GM23338 (cell line): ENCODE results near the gene DNAJC10. TPM values are rescaled to one million over a fixed set of nuclear protein-coding genes. Genes with fewer than 3 reads are reported as not detected.

Experiments used
- ATAC-seq: fragments of 200-7000 bp; cut with Tn5 transposase; 3 replicates; pipeline ENCODE4 v1.9.1; 2020
- DNase-seq: peaks from one replicate; pipeline ENCODE4 v3.0.0-alpha.2; 2015; ENCODE audit warnings: low spot score
- H2AFZ ChIP-seq: fragments of 200-600 bp; sonication (generic); 2 replicates; pipeline ENCODE4 v1.8.0; 2016; ENCODE audit warnings: antibody characterized with exemption, mild to moderate bottlenecking, moderate library complexity
- H3F3A ChIP-seq: fragments of 200-600 bp; sonication (generic); replicated peaks from 2 replicates; pipeline ENCODE4 v1.8.0; 2017; ENCODE audit warnings: antibody characterized with exemption, mixed run types, low read depth
- H3K27ac ChIP-seq: fragments of 200-600 bp; sonication (generic); 2 replicates; pipeline ENCODE4 v1.6.1; 2016; ENCODE audit warnings: low read depth
- H3K27me3 ChIP-seq: fragments of 200-600 bp; sonication (generic); 2 replicates; pipeline ENCODE4 v1.8.0; 2016; ENCODE audit warnings: mild to moderate bottlenecking, mixed run types, moderate library complexity; ENCODE audit not compliant: insufficient read depth
- H3K36me3 ChIP-seq: fragments of 200-600 bp; sonication (generic); 2 replicates; pipeline ENCODE4 v1.8.0; 2016; ENCODE audit warnings: mild to moderate bottlenecking; ENCODE audit not compliant: insufficient read depth
- H3K4me1 ChIP-seq: fragments of 200-600 bp; sonication (generic); 2 replicates; pipeline ENCODE4 v1.8.0; 2016; ENCODE audit warnings: mild to moderate bottlenecking, moderate library complexity; ENCODE audit not compliant: insufficient read depth
- H3K4me2 ChIP-seq: fragments of 200-600 bp; sonication (generic); 2 replicates; pipeline ENCODE4 v1.7.1; 2017; ENCODE audit warnings: mixed run types
- H3K4me3 ChIP-seq: fragments of 200-600 bp; sonication (generic); 2 replicates; pipeline ENCODE4 v1.6.1; 2016; ENCODE audit warnings: mixed run types
- H3K79me2 ChIP-seq: fragments of 200-600 bp; sonication (generic); replicated peaks from 2 replicates; pipeline ENCODE4 v1.8.0; 2017; ENCODE audit warnings: mild to moderate bottlenecking; ENCODE audit not compliant: insufficient read depth
- H3K9me2 ChIP-seq: fragments of 200-600 bp; sonication (generic); 2 replicates; pipeline ENCODE4 v1.8.0; 2017; ENCODE audit not compliant: insufficient read depth
- H4K20me1 ChIP-seq: fragments of 200-600 bp; sonication (generic); replicated peaks from 2 replicates; pipeline ENCODE4 v1.8.0; 2017; ENCODE audit warnings: mild to moderate bottlenecking; ENCODE audit not compliant: insufficient read depth
- H3K27ac Mint-ChIP-seq: 2 replicates; pipeline ENCODE4 v1.8.0; 2020; ENCODE audit warnings: inconsistent platforms, mild to moderate bottlenecking, moderate library complexity, mixed read lengths
- H3K27me3 Mint-ChIP-seq: 3 replicates; pipeline ENCODE4 v1.8.0; 2022; ENCODE audit warnings: low read depth, mild to moderate bottlenecking, moderate library complexity, mixed read lengths, inconsistent platforms; ENCODE audit not compliant: insufficient read depth, poor library complexity
- H3K36me3 Mint-ChIP-seq: 3 replicates; pipeline ENCODE4 v1.8.0; 2021; ENCODE audit warnings: low read depth, mild to moderate bottlenecking, inconsistent platforms, moderate library complexity, mixed read lengths
- H3K4me1 Mint-ChIP-seq: 3 replicates; pipeline ENCODE4 v1.8.0; 2020; ENCODE audit warnings: mild to moderate bottlenecking, inconsistent platforms, mixed read lengths
- H3K4me3 Mint-ChIP-seq: 3 replicates; pipeline ENCODE4 v1.8.0; 2021; ENCODE audit warnings: moderate library complexity, mild to moderate bottlenecking, inconsistent platforms, mixed read lengths
- H3K9me3 Mint-ChIP-seq: 3 replicates; pipeline ENCODE4 v1.8.0; 2020; ENCODE audit warnings: moderate library complexity, mild to moderate bottlenecking, inconsistent platforms, mixed read lengths
- CREB1 ChIP-seq: fragments of 250-450 bp; sonication (Bioruptor Pico); IDR thresholded peaks from 2 replicates; pipeline ENCODE4 v1.5.0; 2020; ENCODE audit warnings: low read depth, mild to moderate bottlenecking, moderate library complexity
- EZH2 ChIP-seq: fragments of 200-600 bp; sonication (generic); IDR thresholded peaks from one replicate; pipeline ENCODE4 v1.8.0; 2017; ENCODE audit warnings: antibody characterized with exemption, mild to moderate bottlenecking, low read depth; ENCODE audit not compliant: unreplicated experiment
- EZH2phosphoT487 ChIP-seq: fragments of 200-600 bp; sonication (generic); IDR thresholded peaks from one replicate; pipeline ENCODE4 v1.8.1; 2018; ENCODE audit warnings: antibody characterized with exemption; ENCODE audit not compliant: unreplicated experiment
- JUNB ChIP-seq: IDR thresholded peaks from one replicate; pipeline ENCODE4 v1.6.1; 2016; ENCODE audit warnings: antibody characterized with exemption; ENCODE audit not compliant: unreplicated experiment
- NANOG ChIP-seq: IDR thresholded peaks from 2 replicates; pipeline ENCODE4 v1.6.1; 2016; ENCODE audit warnings: antibody characterized with exemption, borderline replicate concordance
- POLR2AphosphoS5 ChIP-seq: IDR thresholded peaks from 2 replicates; pipeline ENCODE4 v1.6.1; 2016; ENCODE audit warnings: antibody characterized with exemption, low read depth
- STAT1 ChIP-seq: IDR thresholded peaks from one replicate; pipeline ENCODE4 v1.6.1; 2016; ENCODE audit warnings: antibody characterized with exemption; ENCODE audit not compliant: unreplicated experiment
- ZNF114 ChIP-seq: fragments of 250-450 bp; sonication (Bioruptor Pico); IDR thresholded peaks from 2 replicates; pipeline ENCODE4 v1.5.0; 2020; ENCODE audit warnings: mild to moderate bottlenecking, moderate library complexity
- ZNF331 ChIP-seq: fragments of 250-450 bp; sonication (Bioruptor Pico); IDR thresholded peaks from 2 replicates; pipeline ENCODE4 v1.5.0; 2020; ENCODE audit warnings: low read depth, mild to moderate bottlenecking, moderate library complexity
- polyA plus RNA-seq: library from polyadenylated mRNA; unstranded; fragments of >200 nt; fragmentation: Nextera tagmentation; extraction: Ambion mirVana; gene quantifications from 2 replicates; pipeline ENCODE4 v1.2.1, GENCODE V29; 2016
- total RNA-seq: library from RNA; depleted of rRNA; stranded (reverse); fragments of >200 nt; shearing (Covaris generic); gene quantifications from 2 replicates; pipeline ENCODE4 v1.2.3, GENCODE V29; 2014
- TF ChIP-seq, protein P1 (sequence below): IDR thresholded peaks from one replicate; pipeline ENCODE4 v1.6.1; 2018; ENCODE audit warnings: antibody characterized with exemption; ENCODE audit not compliant: unreplicated experiment
- TF ChIP-seq, protein P2 (sequence below): fragments of 250-450 bp; sonication (Bioruptor Pico); IDR thresholded peaks from 2 replicates; pipeline ENCODE4 v1.5.0; 2020; ENCODE audit warnings: mild to moderate bottlenecking, moderate library complexity
- TF ChIP-seq, protein P3 (sequence below): IDR thresholded peaks from 2 replicates; pipeline ENCODE4 v1.6.1; 2016; ENCODE audit warnings: antibody characterized with exemption
- TF ChIP-seq, protein P4 (sequence below), 2 experiments: fragments of 200-600 bp in 1 of 2; sonication (generic) in 1 of 2; conservative IDR thresholded peaks; 2 replicates each; pipeline versions ENCODE4 v1.5.1 to v1.6.1; 2016 to 2017; ENCODE audit warnings: antibody characterized with exemption in 2 of 2, low read depth in 2 of 2, mild to moderate bottlenecking in 2 of 2, moderate library complexity in 1 of 2

DNAJC10 gene
- total and polyA plus RNA-seq, 2 experiments from 2014 or later: 41.9 to 83.1 TPM

DNA sequence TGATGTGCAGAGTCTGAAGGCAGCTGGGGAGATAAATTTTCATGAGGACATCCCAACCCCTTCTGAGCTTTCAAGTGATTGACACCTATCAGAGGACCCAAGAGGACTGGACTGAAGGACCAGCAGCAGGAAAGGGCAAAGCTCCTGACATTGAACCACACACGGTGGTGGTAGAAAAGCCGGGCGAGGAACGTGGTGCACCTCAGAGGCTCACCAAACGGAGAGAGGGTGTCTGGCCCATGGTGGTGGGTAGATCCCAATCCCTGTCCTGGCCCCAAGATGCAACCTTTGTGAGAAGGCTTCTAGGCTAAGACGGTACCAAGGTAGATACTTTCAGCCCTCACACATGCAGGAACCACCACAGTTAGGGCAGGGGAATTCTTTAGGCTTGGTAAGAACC, 98.3 kb downstream of the DNAJC10 start:
- H3K4me1 ChIP-seq: peaks cover 33% of the 10 kb centered on the region
- no peaks in the 10 kb centered on the region for H3K36me3 ChIP-seq
- no peaks in the 10 kb centered on the region for H3K36me3 Mint-ChIP-seq
- no peak for ATAC-seq
- no peak overlapping the region for H2AFZ ChIP-seq
- H3K4me3 Mint-ChIP-seq: no peak overlapping the region
- H3K27me3 ChIP-seq: no peaks in the 10 kb centered on the region
- no peak overlapping the region for H3K4me2 ChIP-seq
- H3K79me2 ChIP-seq: no peaks in the 10 kb centered on the region
- no peak for DNase-seq
- no peaks in the 10 kb centered on the region for H3K27me3 Mint-ChIP-seq
- H3F3A ChIP-seq: no peaks in the 10 kb centered on the region
- peaks cover 27% of the 10 kb centered on the region for H3K4me1 Mint-ChIP-seq
- H3K4me3 ChIP-seq: no peak overlapping the region
- H3K27ac Mint-ChIP-seq: no peak overlapping the region
- H3K27ac ChIP-seq: no peak overlapping the region
- no peaks in the 10 kb centered on the region for H3K9me3 Mint-ChIP-seq
- TF ChIP-seq STAT1: no peak
- TF ChIP-seq ZNF331: no peak
- no peak for TF ChIP-seq POLR2AphosphoS5
- TF ChIP-seq, protein P1, sequence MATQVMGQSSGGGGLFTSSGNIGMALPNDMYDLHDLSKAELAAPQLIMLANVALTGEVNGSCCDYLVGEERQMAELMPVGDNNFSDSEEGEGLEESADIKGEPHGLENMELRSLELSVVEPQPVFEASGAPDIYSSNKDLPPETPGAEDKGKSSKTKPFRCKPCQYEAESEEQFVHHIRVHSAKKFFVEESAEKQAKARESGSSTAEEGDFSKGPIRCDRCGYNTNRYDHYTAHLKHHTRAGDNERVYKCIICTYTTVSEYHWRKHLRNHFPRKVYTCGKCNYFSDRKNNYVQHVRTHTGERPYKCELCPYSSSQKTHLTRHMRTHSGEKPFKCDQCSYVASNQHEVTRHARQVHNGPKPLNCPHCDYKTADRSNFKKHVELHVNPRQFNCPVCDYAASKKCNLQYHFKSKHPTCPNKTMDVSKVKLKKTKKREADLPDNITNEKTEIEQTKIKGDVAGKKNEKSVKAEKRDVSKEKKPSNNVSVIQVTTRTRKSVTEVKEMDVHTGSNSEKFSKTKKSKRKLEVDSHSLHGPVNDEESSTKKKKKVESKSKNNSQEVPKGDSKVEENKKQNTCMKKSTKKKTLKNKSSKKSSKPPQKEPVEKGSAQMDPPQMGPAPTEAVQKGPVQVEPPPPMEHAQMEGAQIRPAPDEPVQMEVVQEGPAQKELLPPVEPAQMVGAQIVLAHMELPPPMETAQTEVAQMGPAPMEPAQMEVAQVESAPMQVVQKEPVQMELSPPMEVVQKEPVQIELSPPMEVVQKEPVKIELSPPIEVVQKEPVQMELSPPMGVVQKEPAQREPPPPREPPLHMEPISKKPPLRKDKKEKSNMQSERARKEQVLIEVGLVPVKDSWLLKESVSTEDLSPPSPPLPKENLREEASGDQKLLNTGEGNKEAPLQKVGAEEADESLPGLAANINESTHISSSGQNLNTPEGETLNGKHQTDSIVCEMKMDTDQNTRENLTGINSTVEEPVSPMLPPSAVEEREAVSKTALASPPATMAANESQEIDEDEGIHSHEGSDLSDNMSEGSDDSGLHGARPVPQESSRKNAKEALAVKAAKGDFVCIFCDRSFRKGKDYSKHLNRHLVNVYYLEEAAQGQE: no peak
- TF ChIP-seq NANOG: no peak
- no peak for TF ChIP-seq EZH2phosphoT487
- TF ChIP-seq CREB1 (CRISPR knock-in tag): no peak
- TF ChIP-seq, protein P2, sequence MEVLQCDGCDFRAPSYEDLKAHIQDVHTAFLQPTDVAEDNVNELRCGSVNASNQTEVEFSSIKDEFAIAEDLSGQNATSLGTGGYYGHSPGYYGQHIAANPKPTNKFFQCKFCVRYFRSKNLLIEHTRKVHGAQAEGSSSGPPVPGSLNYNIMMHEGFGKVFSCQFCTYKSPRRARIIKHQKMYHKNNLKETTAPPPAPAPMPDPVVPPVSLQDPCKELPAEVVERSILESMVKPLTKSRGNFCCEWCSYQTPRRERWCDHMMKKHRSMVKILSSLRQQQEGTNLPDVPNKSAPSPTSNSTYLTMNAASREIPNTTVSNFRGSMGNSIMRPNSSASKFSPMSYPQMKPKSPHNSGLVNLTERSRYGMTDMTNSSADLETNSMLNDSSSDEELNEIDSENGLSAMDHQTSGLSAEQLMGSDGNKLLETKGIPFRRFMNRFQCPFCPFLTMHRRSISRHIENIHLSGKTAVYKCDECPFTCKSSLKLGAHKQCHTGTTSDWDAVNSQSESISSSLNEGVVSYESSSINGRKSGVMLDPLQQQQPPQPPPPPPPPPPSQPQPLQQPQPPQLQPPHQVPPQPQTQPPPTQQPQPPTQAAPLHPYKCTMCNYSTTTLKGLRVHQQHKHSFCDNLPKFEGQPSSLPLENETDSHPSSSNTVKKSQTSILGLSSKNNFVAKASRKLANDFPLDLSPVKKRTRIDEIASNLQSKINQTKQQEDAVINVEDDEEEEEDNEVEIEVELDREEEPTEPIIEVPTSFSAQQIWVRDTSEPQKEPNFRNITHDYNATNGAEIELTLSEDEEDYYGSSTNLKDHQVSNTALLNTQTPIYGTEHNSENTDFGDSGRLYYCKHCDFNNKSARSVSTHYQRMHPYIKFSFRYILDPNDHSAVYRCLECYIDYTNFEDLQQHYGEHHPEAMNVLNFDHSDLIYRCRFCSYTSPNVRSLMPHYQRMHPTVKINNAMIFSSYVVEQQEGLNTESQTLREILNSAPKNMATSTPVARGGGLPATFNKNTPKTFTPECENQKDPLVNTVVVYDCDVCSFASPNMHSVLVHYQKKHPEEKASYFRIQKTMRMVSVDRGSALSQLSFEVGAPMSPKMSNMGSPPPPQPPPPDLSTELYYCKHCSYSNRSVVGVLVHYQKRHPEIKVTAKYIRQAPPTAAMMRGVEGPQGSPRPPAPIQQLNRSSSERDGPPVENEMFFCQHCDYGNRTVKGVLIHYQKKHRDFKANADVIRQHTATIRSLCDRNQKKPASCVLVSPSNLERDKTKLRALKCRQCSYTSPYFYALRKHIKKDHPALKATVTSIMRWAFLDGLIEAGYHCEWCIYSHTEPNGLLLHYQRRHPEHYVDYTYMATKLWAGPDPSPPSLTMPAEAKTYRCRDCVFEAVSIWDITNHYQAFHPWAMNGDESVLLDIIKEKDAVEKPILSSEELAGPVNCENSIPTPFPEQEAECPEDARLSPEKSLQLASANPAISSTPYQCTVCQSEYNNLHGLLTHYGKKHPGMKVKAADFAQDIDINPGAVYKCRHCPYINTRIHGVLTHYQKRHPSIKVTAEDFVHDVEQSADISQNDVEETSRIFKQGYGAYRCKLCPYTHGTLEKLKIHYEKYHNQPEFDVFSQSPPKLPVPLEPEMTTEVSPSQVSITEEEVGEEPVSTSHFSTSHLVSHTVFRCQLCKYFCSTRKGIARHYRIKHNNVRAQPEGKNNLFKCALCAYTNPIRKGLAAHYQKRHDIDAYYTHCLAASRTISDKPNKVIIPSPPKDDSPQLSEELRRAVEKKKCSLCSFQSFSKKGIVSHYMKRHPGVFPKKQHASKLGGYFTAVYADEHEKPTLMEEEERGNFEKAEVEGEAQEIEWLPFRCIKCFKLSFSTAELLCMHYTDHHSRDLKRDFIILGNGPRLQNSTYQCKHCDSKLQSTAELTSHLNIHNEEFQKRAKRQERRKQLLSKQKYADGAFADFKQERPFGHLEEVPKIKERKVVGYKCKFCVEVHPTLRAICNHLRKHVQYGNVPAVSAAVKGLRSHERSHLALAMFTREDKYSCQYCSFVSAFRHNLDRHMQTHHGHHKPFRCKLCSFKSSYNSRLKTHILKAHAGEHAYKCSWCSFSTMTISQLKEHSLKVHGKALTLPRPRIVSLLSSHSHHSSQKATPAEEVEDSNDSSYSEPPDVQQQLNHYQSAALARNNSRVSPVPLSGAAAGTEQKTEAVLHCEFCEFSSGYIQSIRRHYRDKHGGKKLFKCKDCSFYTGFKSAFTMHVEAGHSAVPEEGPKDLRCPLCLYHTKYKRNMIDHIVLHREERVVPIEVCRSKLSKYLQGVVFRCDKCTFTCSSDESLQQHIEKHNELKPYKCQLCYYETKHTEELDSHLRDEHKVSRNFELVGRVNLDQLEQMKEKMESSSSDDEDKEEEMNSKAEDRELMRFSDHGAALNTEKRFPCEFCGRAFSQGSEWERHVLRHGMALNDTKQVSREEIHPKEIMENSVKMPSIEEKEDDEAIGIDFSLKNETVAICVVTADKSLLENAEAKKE (CRISPR knock-in tag): no peak
- TF ChIP-seq, protein P3, sequence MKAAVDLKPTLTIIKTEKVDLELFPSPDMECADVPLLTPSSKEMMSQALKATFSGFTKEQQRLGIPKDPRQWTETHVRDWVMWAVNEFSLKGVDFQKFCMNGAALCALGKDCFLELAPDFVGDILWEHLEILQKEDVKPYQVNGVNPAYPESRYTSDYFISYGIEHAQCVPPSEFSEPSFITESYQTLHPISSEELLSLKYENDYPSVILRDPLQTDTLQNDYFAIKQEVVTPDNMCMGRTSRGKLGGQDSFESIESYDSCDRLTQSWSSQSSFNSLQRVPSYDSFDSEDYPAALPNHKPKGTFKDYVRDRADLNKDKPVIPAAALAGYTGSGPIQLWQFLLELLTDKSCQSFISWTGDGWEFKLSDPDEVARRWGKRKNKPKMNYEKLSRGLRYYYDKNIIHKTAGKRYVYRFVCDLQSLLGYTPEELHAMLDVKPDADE: no peak
- TF ChIP-seq EZH2: no peak
- no peak for TF ChIP-seq JUNB
- TF ChIP-seq ZNF114 (CRISPR knock-in tag): no peak
- TF ChIP-seq, protein P4, sequence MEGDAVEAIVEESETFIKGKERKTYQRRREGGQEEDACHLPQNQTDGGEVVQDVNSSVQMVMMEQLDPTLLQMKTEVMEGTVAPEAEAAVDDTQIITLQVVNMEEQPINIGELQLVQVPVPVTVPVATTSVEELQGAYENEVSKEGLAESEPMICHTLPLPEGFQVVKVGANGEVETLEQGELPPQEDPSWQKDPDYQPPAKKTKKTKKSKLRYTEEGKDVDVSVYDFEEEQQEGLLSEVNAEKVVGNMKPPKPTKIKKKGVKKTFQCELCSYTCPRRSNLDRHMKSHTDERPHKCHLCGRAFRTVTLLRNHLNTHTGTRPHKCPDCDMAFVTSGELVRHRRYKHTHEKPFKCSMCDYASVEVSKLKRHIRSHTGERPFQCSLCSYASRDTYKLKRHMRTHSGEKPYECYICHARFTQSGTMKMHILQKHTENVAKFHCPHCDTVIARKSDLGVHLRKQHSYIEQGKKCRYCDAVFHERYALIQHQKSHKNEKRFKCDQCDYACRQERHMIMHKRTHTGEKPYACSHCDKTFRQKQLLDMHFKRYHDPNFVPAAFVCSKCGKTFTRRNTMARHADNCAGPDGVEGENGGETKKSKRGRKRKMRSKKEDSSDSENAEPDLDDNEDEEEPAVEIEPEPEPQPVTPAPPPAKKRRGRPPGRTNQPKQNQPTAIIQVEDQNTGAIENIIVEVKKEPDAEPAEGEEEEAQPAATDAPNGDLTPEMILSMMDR (conservative IDR thresholded peaks at IDR 0.05; ENCODE audit: low read depth in 2 of 2): no peak
- no peaks in the 10 kb centered on the region for H4K20me1 ChIP-seq
- H3K9me2 ChIP-seq: no peaks in the 10 kb centered on the region
